GM21367 (cell line): ENCODE measurements around the gene ASIC4.

Experiments used
- ATAC-seq: cut with Tn5 transposase; IDR thresholded peaks from one replicate; pipeline ENCODE4 v1.9.1; 2021; ENCODE audit not compliant: unreplicated experiment

The ASIC4 gene

DNA sequence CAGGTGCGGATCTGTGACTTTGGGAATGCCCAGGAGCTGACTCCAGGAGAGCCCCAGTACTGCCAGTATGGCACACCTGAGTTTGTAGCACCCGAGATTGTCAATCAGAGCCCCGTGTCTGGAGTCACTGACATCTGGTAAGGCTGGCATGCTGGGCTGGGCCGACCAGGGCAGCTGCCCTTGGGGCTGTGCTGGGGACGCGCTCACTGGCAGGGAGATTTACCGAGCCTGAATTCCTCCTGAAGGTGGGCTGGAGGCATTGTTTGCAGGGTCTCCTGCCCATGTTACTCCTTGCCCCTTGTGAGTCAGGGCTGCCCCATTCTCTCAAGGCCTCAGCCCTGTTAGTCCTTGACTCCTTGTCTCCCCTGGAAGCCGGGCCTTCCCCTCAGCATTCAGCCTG, 34.3 kb upstream of the ASIC4 start:
- no peak for ATAC-seq

DNA sequence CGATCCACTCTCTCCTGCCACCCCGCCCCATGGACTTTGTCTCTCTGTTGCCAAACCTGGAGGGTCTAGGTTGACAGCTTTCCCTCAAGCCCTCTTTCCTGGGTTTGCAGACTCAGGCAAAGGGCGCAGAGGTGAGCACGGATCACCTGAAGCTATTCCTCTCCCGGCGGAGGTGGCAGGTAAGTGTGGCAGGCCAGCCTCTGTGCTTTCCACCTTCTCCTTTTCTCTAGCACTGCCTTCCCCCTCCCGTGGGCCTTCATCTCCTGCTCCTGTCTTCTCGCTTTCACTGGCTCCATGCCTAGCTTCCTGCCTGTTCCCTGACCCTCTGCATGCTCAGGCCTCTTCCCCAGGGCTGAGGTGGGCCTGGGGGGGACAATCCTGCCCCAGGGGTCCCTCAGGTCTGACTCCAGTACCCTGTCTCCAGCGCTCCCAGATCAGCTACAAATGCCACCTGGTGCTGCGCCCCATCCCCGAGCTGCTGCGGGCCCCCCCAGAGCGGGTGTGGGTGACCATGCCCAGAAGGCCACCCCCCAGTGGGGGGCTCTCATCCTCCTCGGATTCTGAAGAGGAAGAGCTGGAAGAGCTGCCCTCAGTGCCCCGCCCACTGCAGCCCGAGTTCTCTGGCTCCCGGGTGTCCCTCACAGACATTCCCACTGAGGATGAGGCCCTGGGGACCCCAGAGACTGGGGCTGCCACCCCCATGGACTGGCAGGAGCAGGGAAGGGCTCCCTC, 31.4 kb upstream of the ASIC4 start:
- no peak for ATAC-seq

DNA sequence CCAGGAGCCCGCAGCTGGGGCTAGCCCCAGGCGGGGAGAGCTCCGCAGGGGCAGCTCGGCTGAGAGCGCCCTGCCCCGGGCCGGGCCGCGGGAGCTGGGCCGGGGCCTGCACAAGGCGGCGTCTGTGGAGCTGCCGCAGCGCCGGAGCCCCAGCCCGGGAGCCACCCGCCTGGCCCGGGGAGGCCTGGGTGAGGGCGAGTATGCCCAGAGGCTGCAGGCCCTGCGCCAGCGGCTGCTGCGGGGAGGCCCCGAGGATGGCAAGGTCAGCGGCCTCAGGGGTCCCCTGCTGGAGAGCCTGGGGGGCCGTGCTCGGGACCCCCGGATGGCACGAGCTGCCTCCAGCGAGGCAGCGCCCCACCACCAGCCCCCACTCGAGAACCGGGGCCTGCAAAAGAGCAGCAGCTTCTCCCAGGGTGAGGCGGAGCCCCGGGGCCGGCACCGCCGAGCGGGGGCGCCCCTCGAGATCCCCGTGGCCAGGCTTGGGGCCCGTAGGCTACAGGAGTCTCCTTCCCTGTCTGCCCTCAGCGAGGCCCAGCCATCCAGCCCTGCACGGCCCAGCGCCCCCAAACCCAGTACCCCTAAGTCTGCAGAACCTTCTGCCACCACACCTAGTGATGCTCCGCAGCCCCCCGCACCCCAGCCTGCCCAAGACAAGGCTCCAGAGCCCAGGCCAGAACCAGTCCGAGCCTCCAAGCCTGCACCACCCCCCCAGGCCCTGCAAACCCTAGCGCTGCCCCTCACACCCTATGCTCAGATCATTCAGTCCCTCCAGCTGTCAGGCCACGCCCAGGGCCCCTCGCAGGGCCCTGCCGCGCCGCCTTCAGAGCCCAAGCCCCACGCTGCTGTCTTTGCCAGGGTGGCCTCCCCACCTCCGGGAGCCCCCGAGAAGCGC, 30.6 kb upstream of the ASIC4 start:
- no peak for ATAC-seq

- ATAC-seq = no peak
Measured at GRCh38 chr2:219484343-219485200, 29.7 kb upstream of the ASIC4 start.

GRCh38 chr2:219485201-219485580, 29.1 kb upstream of the ASIC4 start:
- no peak for ATAC-seq

DNA sequence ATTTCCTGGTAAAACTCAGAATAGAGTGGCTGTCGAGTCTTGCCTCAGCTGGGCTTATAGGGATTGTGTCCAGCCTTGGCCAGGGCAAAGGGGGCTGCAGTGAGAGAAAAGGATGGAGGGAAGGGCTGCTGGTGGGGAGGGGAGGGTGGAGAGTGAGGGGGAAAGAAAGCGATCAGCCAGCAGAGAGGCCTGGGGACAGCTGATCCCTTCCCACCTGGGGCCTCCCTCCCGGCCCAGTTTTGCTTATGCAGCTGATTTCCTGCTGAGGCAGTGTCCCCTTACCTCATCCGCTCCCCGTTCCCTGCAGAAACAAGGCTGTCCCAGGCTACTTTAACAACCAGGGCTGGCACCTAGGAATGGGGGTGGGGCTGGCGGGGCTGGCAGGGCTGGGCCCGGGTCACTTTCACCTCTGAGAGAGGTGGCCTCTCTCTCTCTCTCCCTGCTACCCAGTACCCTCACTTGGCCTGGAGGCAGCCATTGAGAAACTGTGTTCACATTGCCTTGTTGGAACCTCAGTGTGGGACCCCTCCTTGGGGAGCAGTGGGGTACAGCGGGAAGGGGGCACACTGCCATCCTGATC, 27.8 kb upstream of the ASIC4 start:
- ATAC-seq = no peak

GRCh38 chr2:219488149-219488843, 26.0 kb upstream of the ASIC4 start:
- ATAC-seq = no peak

- ATAC-seq = no peak
Measured at GRCh38 chr2:219488844-219489194, 25.5 kb upstream of the ASIC4 start.

DNA sequence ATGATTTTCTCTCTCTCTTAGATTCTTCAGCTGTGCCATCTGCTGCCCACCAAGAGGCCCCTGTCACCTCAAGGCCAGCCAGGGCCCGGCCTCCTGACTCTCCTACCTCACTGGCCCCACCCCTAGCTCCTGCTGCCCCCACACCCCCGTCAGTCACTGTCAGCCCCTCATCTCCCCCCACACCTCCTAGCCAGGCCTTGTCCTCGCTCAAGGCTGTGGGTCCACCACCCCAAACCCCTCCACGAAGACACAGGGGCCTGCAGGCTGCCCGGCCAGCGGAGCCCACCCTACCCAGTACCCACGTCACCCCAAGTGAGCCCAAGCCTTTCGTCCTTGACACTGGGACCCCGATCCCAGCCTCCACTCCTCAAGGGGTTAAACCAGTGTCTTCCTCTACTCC, 25.0 kb upstream of the ASIC4 start:
- no peak for ATAC-seq

DNA sequence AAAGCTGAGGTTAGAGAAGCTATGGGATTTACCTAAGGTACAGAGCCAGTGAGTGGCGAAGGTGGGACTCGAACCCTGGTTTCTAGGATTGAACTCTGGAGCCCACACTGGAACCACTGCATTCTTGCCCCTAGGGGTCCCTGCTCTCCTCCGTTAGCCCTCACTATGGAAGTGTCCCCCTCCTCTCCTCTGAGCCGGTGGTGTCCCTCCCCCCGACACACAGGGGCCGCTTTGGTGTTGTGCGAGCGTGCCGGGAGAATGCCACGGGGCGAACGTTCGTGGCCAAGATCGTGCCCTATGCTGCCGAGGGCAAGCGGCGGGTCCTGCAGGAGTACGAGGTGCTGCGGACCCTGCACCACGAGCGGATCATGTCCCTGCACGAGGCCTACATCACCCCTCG, 24.1 kb upstream of the ASIC4 start:
- ATAC-seq = no peak

GRCh38 chr2:219490600-219491130, 23.6 kb upstream of the ASIC4 start:
- no peak for ATAC-seq

DNA sequence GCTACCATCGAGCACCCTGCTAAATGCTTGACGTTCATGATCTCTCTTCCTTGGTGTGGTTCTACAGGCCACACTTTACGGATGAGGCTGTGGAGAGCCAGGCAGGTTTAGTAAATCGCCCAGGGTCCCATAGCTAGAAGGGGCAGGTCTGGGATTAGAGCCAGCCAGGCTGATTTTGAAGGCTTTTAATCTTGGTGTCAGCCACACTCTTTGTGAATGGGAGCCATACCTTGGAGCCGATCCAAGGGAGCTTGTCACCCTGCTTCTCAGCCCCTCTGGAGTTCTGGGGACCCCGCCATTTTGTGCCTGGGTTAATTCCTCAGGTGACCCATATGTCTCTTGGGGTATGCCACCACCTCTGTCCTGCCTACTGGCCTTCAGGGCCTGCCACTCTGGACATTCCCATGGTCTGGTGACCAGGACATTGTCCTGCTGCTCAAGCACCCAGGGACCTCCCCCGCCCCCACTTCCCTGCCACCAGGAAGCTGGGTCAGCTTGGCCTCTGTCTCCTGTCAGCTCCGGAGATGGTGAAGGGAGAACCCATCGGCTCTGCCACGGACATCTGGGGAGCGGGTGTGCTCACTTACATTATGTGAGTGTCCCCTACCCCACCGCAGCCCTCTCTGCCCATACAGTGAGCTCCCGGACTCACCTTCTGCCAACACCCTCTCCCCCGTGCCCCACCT, 22.9 kb upstream of the ASIC4 start:
- ATAC-seq = no peak

DNA sequence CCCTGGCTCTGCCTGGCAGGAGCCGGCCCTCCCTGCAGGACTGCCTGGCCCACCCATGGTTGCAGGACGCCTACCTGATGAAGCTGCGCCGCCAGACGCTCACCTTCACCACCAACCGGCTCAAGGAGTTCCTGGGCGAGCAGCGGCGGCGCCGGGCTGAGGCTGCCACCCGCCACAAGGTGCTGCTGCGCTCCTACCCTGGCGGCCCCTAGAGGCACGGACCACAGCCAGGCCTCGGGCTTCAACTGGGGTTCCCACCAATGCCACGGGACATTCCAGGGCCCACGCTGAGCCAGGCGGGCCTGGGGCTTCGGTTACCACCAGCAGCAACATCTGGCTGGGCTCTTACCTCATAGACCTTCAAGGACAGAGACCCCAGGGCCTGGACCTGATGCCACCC, 21.7 kb upstream of the ASIC4 start:
- ATAC-seq = no peak

- ATAC-seq = no peak
Measured at GRCh38 chr2:219493086-219493485, 21.2 kb upstream of the ASIC4 start.

- ATAC-seq = no peak
Measured at GRCh38 chr2:219494952-219495530, 19.2 kb upstream of the ASIC4 start.

DNA sequence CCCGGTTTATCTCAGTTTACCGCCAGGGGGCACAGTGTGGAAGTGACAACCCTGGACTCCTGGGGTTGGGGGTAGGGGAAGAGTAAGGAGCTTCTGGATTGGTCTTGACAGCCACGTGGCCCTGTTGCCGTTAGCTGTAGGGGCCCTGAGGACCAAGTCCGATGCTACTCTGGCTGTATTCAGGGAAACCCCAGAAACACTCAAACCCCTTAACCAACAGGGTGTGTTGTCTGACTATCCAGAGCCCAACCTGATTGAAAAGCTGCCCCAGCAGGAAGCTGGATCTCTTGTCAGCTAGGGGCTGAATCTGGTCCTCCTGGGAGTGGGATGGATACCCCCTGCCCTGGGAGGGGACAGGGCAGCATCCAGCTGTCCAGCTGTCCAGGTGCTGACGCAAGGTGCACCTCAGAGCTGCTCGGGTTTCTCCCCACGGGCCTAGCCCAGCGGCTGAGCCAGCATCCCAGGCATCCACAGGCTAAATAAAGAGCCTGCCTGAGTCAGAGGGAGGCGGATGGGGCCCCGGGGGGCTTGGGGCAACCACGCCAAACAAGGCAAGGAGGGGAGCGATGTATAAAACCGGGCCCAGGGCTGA, 18.7 kb upstream of the ASIC4 start:
- ATAC-seq = no peak

DNA sequence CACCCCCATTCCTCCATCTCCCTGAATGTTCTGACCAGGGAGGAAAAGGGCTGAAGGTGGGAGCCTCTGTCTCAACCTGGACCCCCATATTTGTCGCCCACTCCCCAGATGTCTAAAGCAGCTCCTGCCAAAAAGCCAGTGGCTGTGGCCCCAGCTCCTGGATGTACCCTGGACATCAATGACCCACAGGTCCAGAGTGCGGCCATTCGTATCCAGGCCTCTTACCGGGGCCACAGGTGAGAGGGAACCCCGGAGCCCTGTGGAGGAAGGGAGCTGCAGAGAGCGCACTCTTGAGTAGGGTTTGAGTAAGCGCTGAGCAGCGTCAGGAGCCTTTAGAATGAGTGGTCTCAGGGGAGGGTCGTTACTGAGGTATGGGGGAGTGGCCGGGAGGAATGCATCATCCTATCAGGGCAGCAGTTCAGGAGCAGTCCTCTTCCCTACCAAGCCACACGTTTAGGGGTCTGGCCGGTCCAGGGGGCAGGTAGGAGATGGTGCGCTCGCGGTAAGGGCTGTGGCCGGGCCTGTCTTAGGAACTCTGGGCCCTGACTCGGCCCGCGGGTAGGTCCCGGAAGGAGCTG, 17.9 kb upstream of the ASIC4 start:
- no peak for ATAC-seq

DNA sequence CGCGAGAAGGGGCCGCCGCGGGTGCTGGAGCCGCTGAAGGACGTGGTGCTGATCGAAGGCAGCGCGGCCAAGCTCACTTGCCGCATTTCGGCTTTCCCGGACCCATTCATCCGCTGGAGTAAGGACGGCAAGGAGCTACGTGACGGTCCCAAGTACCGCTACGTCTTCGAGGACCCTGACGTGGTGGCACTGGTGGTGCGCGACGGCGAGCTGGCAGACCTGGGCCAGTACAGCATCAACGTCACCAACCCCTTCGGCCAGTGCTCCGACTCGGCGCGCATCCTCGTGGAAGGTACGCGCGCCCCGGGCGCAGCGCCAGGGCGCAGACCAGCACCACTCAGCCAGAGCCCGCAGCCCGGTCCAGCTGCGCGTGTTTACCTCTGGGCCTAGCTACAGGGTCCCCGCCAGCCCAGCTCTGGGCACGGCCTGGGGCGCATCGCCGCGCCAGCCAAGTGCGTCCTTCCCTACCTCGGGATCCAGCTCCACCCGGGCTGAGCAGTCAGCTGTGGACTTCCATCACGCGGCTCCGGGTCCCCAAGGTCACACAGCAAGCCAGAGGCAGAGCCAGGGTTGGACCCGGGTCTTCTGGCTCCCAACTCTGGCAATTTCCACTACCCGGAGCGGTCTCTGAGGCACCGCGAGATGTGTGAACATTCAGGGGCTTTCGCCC, 17.3 kb upstream of the ASIC4 start:
- ATAC-seq = no peak
